ENCODE data around the gene CLIP4. TPM values are rescaled to one million over a fixed set of nuclear protein-coding genes. Genes with fewer than 3 reads are reported as not detected.
A peak's percentile ranks its signal among the peaks of the same experiment; 100 is the strongest.
"Not testable (repeated sequence)": the region's sequence is repeated elsewhere in the genome, so short reads cannot be mapped to it uniquely, and the experiment has no call there.

Gene CLIP4, protein sequence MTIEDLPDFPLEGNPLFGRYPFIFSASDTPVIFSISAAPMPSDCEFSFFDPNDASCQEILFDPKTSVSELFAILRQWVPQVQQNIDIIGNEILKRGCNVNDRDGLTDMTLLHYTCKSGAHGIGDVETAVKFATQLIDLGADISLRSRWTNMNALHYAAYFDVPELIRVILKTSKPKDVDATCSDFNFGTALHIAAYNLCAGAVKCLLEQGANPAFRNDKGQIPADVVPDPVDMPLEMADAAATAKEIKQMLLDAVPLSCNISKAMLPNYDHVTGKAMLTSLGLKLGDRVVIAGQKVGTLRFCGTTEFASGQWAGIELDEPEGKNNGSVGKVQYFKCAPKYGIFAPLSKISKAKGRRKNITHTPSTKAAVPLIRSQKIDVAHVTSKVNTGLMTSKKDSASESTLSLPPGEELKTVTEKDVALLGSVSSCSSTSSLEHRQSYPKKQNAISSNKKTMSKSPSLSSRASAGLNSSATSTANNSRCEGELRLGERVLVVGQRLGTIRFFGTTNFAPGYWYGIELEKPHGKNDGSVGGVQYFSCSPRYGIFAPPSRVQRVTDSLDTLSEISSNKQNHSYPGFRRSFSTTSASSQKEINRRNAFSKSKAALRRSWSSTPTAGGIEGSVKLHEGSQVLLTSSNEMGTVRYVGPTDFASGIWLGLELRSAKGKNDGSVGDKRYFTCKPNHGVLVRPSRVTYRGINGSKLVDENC
- polyA plus RNA-seq (2013, experiment 1 of 2; ENCODE audit: insufficient read length): 12.1 TPM
- 14.4 TPM for polyA plus RNA-seq (2013, experiment 2 of 2; ENCODE audit: insufficient read length)

DNA sequence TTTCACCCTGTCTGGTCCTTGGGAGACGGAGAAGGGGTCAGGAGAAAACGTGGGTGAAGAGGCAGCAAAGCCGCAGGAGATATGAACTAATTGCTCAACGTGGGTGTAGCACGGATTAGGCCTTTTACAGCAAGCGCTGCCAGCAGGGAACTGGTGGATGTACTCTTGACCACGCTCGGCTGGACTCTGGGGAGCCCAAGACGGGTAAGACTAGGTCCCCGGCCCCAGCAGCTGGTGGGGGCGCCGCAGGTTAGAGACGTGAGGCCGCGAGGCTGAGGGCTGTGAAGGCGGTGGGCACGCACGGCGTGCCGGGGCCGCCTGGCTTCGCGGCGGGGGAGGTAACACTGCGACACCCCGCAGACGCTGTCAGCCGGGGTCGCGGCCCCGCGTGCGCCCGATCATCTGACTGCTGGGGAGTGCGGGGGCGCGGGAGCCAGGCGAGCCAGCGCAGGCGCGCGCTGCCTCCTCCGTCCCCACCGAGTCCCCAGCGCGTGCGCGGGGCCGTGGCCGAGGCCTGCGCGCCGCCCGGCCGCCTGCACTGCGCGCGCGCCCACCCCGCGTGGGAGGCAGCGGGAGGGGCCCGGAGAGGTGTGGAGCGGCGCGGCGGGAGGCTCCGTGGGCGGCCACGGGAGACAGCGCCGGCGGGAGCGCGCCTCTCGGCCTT lies at the start of gene CLIP4:
Gene CLIP4, plus strand, starts transcription at position 470 of the 664 bp plus-strand sequence. CDS start 5,974 bp downstream, outside the sequence.
- DNase-seq: peak; percentile 60

GRCh38 chr2:29066271-29066860 lies 48.8 kb upstream of the CLIP4 start:
- no peak for DNase-seq

GRCh38 chr2:29066997-29067605 lies 48.1 kb upstream of the CLIP4 start:
- no peak for DNase-seq

- no peak for DNase-seq
Measured at GRCh38 chr2:29068513-29068912, 46.7 kb upstream of the CLIP4 start.

GRCh38 chr2:29070526-29070925 lies 44.7 kb upstream of the CLIP4 start:
- no peak for DNase-seq

DNA sequence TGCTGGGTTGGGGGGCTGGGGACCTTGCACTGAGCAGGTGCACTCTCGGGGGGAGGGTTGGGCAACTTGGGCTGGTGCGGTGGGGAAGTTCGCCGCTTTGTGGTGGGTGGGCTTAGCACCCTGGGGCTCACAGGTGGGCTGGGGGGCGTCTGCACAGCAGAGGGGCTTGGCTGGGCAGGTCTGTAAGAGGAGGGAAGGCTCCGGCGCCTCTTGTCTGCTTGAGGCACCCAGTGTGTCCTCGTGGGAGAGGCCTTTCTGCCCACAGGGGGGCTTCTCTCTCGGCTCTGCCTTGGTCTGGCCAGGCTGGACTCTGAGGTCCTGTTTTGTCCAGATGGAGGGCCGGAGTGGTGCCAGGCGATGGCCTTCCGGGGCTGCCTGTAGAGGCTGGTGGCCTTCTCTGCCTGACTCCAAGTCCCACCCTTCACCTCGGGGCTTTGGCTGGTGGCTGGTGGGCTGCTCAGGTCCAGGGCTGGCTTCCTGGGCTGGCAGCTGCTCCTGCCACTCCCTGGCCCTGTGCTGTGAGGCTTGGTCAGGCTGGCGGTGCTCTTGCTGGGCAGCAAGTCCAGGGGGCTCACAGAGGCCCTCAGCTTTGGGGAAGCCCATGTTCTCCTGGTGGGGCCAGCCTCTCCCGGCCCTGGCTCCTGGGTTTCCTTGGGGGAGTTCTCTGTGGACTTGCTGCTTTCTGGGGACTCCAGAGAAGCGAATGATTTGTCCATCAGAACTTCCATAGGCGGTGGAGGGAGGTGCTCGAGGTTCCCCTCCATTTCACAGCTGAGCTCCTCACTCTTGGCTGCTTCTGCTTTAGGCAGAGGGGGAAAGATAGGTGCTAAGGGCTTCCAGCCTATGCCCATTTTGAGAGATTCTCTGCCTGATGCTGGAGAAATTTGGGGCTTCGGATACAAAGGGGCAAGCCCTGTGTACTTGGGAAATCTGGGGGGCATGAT lies 43.9 kb upstream of the CLIP4 start:
- DNase-seq: no peak

DNA sequence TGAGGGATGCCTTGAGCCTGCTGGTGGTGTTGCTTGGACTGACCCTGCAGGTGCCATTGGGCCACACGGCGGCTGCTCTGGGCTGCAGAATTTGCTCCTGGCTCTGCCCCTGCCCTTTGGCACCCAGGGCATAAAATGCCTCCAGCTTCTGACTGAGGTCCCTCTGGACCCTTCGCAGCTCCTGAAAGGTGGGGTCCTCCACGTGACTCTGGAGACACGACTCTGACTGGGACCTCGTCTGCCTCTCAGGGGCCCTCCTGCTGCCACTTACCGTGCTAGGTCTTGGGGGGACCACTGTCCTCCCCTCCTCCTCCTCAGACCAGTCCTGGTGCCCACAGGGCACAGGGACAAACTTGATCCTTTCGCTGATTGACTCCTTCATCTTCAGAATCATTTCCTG lies 43.0 kb upstream of the CLIP4 start:
- no peak for DNase-seq

DNA sequence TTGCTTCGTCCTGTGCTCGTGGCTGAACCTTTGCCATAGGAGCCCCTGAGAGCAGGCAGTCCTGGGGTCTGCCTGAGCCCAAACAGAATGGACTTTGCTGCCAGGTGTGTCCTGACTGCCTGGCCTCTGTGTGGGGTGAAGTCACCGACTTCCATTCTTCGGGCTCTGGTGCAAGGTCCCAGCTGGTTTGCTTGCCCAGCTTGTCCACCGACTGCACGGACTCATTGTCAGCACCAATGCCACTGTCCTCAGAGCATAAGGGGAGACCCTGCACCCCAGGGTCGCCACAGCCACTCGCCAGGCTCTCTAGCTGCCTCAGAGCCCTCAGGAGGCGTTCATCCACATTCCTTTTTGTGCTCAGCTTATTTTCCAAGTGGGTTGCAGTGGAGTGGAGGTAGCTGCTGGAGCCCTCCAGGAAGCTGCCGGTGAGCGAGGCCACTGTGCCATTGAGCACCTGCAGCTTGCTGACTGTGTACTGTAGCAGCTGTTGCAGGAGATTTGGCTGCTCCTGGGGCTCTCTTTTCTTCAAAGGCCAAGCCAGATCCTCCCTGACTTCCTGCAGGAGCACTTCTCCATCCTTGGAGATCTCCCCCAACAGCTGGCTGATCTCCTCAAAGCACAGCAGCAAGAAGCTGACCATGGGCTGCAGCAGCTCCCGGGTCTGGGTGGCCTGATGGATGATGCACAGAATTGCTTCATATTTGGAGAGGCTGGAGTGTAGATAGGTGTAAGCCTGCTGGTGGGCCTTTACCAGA lies 42.1 kb upstream of the CLIP4 start:
- DNase-seq: no peak

GRCh38 chr2:29073933-29074332 lies 41.3 kb upstream of the CLIP4 start:
- DNase-seq: no peak

- no peak for DNase-seq
Measured at GRCh38 chr2:29074411-29074810, 40.8 kb upstream of the CLIP4 start, which contains the start of gene PCARE. Gene PCARE, minus strand, starts transcription at chr2:29074523. Its CDS starts 262 bp downstream, at chr2:29074261.

DNA sequence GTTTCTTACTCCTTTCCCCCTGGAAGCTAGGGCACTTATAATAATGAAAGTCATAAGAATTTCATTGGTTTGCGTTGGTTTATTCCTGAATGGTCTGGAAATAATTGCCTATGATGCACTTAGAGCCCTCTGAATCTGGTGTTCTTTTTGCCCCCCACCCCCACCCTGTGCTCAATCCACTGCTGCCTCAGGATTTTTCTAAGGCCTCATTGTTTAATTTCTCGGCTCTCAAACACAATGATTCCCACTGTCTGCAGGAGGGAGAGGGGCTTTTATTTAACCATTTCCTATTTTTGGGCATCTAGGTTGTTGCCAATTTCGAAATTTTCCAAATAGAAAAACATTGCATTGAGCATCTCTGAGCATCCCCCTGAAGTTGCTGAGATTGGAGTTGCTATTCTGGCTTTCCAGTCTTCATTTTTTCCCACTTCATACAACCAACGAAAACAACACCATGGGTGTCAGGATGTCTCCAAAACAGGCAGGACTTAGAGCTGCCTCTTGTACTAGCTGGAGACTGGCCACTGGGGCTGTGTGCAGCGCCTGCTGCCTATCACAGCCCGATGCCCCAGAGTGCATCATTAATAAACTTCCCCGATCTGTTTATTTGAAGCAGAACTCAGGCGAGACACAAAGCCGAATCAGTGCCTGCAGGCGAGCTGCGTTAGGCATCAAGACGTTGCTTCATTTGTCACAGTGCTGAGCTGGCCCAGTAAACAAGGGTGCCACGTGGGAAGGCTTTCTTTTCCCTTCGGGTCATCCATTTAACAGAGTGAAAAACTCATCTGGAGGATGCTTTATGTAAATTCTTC lies 39.1 kb upstream of the CLIP4 start:
- no peak for DNase-seq

DNA sequence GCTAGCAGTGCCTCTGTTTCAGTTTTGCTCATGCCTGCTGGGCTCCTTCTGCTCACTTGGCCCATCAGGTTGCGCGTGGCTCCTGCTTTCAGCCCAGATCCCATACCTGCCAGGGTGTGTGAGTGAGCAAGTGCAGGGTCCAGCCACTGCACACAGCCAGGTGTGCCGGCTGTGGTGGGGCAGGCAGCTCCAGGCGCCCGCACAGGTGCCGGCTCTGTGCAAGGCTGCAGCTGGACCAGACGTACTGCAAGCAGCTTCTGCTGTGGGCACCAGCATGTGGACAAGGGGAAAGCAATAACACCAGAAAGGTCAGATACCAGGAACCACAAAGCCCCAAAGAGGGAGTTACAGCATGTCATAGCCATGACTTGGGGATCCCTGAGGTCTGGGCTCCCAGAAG lies 35.3 kb upstream of the CLIP4 start:
- no peak for DNase-seq

- no peak for DNase-seq
Measured at GRCh38 chr2:29080886-29081743, 34.1 kb upstream of the CLIP4 start.

GRCh38 chr2:29082804-29083495 lies 32.3 kb upstream of the CLIP4 start:
- no peak for DNase-seq

DNA sequence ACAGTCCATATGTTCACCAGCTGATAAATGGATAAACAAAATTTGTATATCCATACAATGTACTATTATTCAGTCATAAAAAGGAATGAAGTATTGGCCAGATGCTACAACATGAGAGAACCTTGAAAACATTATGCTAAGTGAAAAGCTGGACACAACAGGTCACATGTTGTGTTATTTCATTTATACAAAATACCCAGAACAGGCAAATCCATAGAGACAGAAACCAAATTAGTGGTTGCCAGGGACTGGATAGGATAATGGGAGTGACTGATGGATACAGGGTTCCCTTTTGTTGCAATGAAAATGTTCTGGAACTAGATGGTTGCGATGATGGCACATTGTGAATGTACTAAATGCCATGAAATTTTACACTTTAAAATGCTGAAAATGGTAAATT lies 30.7 kb upstream of the CLIP4 start:
- no peak for DNase-seq

DNA sequence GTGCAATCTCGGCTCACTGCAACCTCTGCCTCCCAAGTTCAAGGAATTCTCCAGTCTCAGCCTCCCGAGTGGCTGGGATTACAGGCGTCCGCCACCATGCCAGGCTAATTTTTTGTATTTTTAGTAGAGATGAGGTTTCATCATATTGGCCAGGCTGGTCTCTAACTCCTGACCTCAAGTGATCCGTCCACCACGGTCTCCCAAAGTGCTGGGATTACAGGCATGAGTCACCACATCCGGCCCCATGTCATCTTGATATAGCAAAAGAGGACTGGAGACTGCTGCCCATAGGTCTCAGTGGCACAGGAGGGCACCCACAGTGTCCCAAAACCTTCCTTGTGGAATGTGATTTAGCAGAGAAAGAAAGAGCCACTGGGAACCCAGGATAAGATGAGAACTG lies 24.9 kb upstream of the CLIP4 start:
- not testable (repeated sequence) for DNase-seq

GRCh38 chr2:29096969-29097368 lies 18.2 kb upstream of the CLIP4 start:
- no peak for DNase-seq

DNA sequence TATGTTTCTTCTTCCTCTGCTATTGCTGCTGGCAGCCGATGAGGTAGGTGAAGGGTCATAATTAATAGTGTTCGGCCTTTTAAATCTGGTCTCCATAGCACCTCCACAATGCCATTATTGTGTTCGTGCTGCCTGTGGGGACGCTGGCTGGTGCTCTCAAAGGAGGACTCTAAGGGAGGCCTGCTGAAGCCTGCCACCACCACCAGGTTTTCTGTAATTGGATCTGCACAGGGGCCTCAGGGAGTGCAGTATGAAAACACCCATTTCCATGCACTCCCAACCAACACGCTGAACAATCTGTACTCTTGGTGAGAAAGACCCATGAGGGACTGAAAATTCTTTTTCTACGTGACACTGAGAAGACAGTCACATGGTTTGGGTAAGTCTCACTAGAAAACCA lies 17.6 kb upstream of the CLIP4 start:
- no peak for DNase-seq

Data from fibroblast of skin of scalp (primary cell).